GM23338 (cell line): Measurements from ENCODE around the gene OBSL1. TPM values are rescaled to one million over a fixed set of nuclear protein-coding genes. Genes with fewer than 3 reads are reported as not detected.

Experiments used
- ATAC-seq: fragments of 200-7000 bp; cut with Tn5 transposase; 3 replicates; pipeline ENCODE4 v1.9.1; 2020
- DNase-seq: peaks from one replicate; pipeline ENCODE4 v3.0.0-alpha.2; 2015; ENCODE audit warnings: low spot score
- H2AFZ ChIP-seq: fragments of 200-600 bp; sonication (generic); 2 replicates; pipeline ENCODE4 v1.8.0; 2016; ENCODE audit warnings: antibody characterized with exemption, mild to moderate bottlenecking, moderate library complexity
- H3F3A ChIP-seq: fragments of 200-600 bp; sonication (generic); replicated peaks from 2 replicates; pipeline ENCODE4 v1.8.0; 2017; ENCODE audit warnings: antibody characterized with exemption, mixed run types, low read depth
- H3K27ac ChIP-seq: fragments of 200-600 bp; sonication (generic); 2 replicates; pipeline ENCODE4 v1.6.1; 2016; ENCODE audit warnings: low read depth
- H3K27me3 ChIP-seq: fragments of 200-600 bp; sonication (generic); 2 replicates; pipeline ENCODE4 v1.8.0; 2016; ENCODE audit warnings: mild to moderate bottlenecking, mixed run types, moderate library complexity; ENCODE audit not compliant: insufficient read depth
- H3K36me3 ChIP-seq: fragments of 200-600 bp; sonication (generic); 2 replicates; pipeline ENCODE4 v1.8.0; 2016; ENCODE audit warnings: mild to moderate bottlenecking; ENCODE audit not compliant: insufficient read depth
- H3K4me1 ChIP-seq: fragments of 200-600 bp; sonication (generic); 2 replicates; pipeline ENCODE4 v1.8.0; 2016; ENCODE audit warnings: mild to moderate bottlenecking, moderate library complexity; ENCODE audit not compliant: insufficient read depth
- H3K4me2 ChIP-seq: fragments of 200-600 bp; sonication (generic); 2 replicates; pipeline ENCODE4 v1.7.1; 2017; ENCODE audit warnings: mixed run types
- H3K4me3 ChIP-seq: fragments of 200-600 bp; sonication (generic); 2 replicates; pipeline ENCODE4 v1.6.1; 2016; ENCODE audit warnings: mixed run types
- H3K79me2 ChIP-seq: fragments of 200-600 bp; sonication (generic); replicated peaks from 2 replicates; pipeline ENCODE4 v1.8.0; 2017; ENCODE audit warnings: mild to moderate bottlenecking; ENCODE audit not compliant: insufficient read depth
- H3K9me2 ChIP-seq: fragments of 200-600 bp; sonication (generic); 2 replicates; pipeline ENCODE4 v1.8.0; 2017; ENCODE audit not compliant: insufficient read depth
- H4K20me1 ChIP-seq: fragments of 200-600 bp; sonication (generic); replicated peaks from 2 replicates; pipeline ENCODE4 v1.8.0; 2017; ENCODE audit warnings: mild to moderate bottlenecking; ENCODE audit not compliant: insufficient read depth
- H3K27ac Mint-ChIP-seq: 2 replicates; pipeline ENCODE4 v1.8.0; 2020; ENCODE audit warnings: inconsistent platforms, mild to moderate bottlenecking, moderate library complexity, mixed read lengths
- H3K27me3 Mint-ChIP-seq: 3 replicates; pipeline ENCODE4 v1.8.0; 2022; ENCODE audit warnings: low read depth, mild to moderate bottlenecking, moderate library complexity, mixed read lengths, inconsistent platforms; ENCODE audit not compliant: insufficient read depth, poor library complexity
- H3K36me3 Mint-ChIP-seq: 3 replicates; pipeline ENCODE4 v1.8.0; 2021; ENCODE audit warnings: low read depth, mild to moderate bottlenecking, inconsistent platforms, moderate library complexity, mixed read lengths
- H3K4me1 Mint-ChIP-seq: 3 replicates; pipeline ENCODE4 v1.8.0; 2020; ENCODE audit warnings: mild to moderate bottlenecking, inconsistent platforms, mixed read lengths
- H3K4me3 Mint-ChIP-seq: 3 replicates; pipeline ENCODE4 v1.8.0; 2021; ENCODE audit warnings: moderate library complexity, mild to moderate bottlenecking, inconsistent platforms, mixed read lengths
- H3K9me3 Mint-ChIP-seq: 3 replicates; pipeline ENCODE4 v1.8.0; 2020; ENCODE audit warnings: moderate library complexity, mild to moderate bottlenecking, inconsistent platforms, mixed read lengths
- EZH2 ChIP-seq: fragments of 200-600 bp; sonication (generic); IDR thresholded peaks from one replicate; pipeline ENCODE4 v1.8.0; 2017; ENCODE audit warnings: antibody characterized with exemption, mild to moderate bottlenecking, low read depth; ENCODE audit not compliant: unreplicated experiment
- JUNB ChIP-seq: IDR thresholded peaks from one replicate; pipeline ENCODE4 v1.6.1; 2016; ENCODE audit warnings: antibody characterized with exemption; ENCODE audit not compliant: unreplicated experiment
- STAT1 ChIP-seq: IDR thresholded peaks from one replicate; pipeline ENCODE4 v1.6.1; 2016; ENCODE audit warnings: antibody characterized with exemption; ENCODE audit not compliant: unreplicated experiment
- polyA plus RNA-seq: library from polyadenylated mRNA; unstranded; fragments of >200 nt; fragmentation: Nextera tagmentation; extraction: Ambion mirVana; gene quantifications from 2 replicates; pipeline ENCODE4 v1.2.1, GENCODE V29; 2016
- total RNA-seq: library from RNA; depleted of rRNA; stranded (reverse); fragments of >200 nt; shearing (Covaris generic); gene quantifications from 2 replicates; pipeline ENCODE4 v1.2.3, GENCODE V29; 2014
- TF ChIP-seq, protein P1 (sequence below), 2 experiments: fragments of 200-600 bp in 1 of 2; sonication (generic) in 1 of 2; conservative IDR thresholded peaks; 2 replicates each; pipeline versions ENCODE4 v1.5.1 to v1.6.1; 2016 to 2017; ENCODE audit warnings: antibody characterized with exemption in 2 of 2, low read depth in 2 of 2, mild to moderate bottlenecking in 2 of 2, moderate library complexity in 1 of 2
- TF ChIP-seq, protein P2 (sequence below): IDR thresholded peaks from 2 replicates; pipeline ENCODE4 v1.6.1; 2016; ENCODE audit warnings: antibody characterized with exemption
- TF ChIP-seq, protein P3 (sequence below): IDR thresholded peaks from one replicate; pipeline ENCODE4 v1.6.1; 2018; ENCODE audit warnings: antibody characterized with exemption; ENCODE audit not compliant: unreplicated experiment

The OBSL1 gene
- total and polyA plus RNA-seq, 2 experiments from 2014 or later: 94.9 to 207 TPM

DNA sequence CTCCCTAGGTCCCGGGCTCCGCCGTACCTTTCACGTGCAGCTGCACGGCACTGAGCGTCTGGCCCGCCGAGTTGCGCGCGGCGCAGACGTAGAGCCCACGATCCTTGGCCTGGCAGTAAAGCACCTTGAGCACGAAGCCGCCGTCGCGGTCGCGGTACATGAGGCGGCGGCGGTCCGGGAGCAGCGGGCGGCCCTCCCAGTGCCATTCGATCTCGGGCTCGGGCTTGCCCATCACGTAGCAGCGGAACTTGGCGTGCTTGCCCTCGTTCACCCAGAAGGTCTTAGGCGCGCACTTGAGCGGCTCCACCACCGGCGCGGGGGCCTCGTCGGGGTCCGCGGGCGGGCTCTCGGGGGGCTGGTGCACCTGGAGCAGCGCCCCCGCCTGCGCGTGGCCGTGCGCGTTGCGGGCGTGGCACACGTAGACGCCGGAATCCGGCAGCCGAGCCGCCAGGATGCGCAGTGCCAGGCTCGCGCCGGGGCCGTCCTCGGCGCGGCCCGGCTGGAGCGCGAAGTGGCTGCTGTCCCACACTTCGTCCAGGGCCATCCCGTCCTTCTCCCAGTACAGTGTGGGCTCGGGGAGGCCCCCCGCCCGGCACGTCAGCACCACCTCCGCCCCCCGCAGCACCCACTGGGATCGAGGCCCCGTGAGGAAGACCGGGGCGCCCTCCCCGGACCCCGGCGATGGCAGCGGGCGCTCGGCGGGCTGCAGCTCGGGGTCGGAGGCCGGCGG, 980 bp downstream of the OBSL1 start (continued):
- TF ChIP-seq, protein P1, sequence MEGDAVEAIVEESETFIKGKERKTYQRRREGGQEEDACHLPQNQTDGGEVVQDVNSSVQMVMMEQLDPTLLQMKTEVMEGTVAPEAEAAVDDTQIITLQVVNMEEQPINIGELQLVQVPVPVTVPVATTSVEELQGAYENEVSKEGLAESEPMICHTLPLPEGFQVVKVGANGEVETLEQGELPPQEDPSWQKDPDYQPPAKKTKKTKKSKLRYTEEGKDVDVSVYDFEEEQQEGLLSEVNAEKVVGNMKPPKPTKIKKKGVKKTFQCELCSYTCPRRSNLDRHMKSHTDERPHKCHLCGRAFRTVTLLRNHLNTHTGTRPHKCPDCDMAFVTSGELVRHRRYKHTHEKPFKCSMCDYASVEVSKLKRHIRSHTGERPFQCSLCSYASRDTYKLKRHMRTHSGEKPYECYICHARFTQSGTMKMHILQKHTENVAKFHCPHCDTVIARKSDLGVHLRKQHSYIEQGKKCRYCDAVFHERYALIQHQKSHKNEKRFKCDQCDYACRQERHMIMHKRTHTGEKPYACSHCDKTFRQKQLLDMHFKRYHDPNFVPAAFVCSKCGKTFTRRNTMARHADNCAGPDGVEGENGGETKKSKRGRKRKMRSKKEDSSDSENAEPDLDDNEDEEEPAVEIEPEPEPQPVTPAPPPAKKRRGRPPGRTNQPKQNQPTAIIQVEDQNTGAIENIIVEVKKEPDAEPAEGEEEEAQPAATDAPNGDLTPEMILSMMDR (conservative IDR thresholded peaks at IDR 0.05; ENCODE audit: low read depth in 2 of 2): no peak
- TF ChIP-seq, protein P2, sequence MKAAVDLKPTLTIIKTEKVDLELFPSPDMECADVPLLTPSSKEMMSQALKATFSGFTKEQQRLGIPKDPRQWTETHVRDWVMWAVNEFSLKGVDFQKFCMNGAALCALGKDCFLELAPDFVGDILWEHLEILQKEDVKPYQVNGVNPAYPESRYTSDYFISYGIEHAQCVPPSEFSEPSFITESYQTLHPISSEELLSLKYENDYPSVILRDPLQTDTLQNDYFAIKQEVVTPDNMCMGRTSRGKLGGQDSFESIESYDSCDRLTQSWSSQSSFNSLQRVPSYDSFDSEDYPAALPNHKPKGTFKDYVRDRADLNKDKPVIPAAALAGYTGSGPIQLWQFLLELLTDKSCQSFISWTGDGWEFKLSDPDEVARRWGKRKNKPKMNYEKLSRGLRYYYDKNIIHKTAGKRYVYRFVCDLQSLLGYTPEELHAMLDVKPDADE: no peak
- TF ChIP-seq, protein P3, sequence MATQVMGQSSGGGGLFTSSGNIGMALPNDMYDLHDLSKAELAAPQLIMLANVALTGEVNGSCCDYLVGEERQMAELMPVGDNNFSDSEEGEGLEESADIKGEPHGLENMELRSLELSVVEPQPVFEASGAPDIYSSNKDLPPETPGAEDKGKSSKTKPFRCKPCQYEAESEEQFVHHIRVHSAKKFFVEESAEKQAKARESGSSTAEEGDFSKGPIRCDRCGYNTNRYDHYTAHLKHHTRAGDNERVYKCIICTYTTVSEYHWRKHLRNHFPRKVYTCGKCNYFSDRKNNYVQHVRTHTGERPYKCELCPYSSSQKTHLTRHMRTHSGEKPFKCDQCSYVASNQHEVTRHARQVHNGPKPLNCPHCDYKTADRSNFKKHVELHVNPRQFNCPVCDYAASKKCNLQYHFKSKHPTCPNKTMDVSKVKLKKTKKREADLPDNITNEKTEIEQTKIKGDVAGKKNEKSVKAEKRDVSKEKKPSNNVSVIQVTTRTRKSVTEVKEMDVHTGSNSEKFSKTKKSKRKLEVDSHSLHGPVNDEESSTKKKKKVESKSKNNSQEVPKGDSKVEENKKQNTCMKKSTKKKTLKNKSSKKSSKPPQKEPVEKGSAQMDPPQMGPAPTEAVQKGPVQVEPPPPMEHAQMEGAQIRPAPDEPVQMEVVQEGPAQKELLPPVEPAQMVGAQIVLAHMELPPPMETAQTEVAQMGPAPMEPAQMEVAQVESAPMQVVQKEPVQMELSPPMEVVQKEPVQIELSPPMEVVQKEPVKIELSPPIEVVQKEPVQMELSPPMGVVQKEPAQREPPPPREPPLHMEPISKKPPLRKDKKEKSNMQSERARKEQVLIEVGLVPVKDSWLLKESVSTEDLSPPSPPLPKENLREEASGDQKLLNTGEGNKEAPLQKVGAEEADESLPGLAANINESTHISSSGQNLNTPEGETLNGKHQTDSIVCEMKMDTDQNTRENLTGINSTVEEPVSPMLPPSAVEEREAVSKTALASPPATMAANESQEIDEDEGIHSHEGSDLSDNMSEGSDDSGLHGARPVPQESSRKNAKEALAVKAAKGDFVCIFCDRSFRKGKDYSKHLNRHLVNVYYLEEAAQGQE: no peak

DNA sequence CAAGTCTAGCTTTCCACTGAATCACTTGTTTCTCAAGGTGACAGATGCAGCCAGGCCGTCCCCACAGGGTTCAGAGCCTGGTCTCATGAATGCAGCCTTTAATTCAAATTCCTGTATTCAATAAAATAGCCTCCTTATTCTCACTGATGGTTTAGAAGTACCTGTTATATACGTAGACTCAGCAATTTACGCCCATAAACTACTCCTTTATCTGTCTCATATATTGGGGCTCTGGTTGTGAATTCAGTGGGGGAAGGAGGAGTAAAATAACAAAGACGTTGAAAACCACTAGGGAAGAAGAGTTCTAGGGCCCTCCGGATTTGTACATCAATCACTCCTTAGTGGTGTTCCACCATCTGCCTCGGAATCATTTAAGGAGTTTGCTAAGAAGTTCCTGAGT, 1.7 kb downstream of the OBSL1 start:
- no peak overlapping the region for H3K27ac ChIP-seq
- H3K79me2 ChIP-seq: peaks cover 10% of the 10 kb centered on the region; the same call in 1 of the 2 replicates
- Mint-ChIP-seq H3K27ac (no peak overlapping the region), H3K4me1 (peaks cover 50% of the 10 kb centered on the region), H3K9me3 (peaks cover 2% of the 10 kb centered on the region; the same call in 2 of the 3 replicates), H3K27me3 (peaks cover 30% of the 10 kb centered on the region), H3K4me3 (peak overlapping the region; percentile 79), H3K36me3 (peaks cover 52% of the 10 kb centered on the region)
- H3F3A ChIP-seq: peaks cover 29% of the 10 kb centered on the region
- peak overlapping the region; percentile 71 for H3K4me3 ChIP-seq
- ATAC-seq: no peak
- no peaks in the 10 kb centered on the region for H4K20me1 ChIP-seq
- peak overlapping the region; percentile 89 for H3K4me2 ChIP-seq
- DNase-seq: no peak
- peak; percentile 32 for TF ChIP-seq EZH2
- TF ChIP-seq STAT1: no peak
- no peak for TF ChIP-seq JUNB
- TF ChIP-seq, protein P2: no peak
- TF ChIP-seq, protein P3: no peak
- no peak overlapping the region for H2AFZ ChIP-seq
- H3K36me3 ChIP-seq: peaks cover 2% of the 10 kb centered on the region; the same call in 1 of the 2 replicates
- peaks cover 48% of the 10 kb centered on the region for H3K4me1 ChIP-seq
- H3K27me3 ChIP-seq: peaks cover 13% of the 10 kb centered on the region
- H3K9me2 ChIP-seq: no peaks in the 10 kb centered on the region
